Measurements from ENCODE around the gene LYZL1.

GRCh38 chr10:29355411-29355991, 66.6 kb downstream of the LYZL1 start:
- TF ChIP-seq CTCF (IDR thresholded peaks at IDR 0.05; ENCODE audit: insufficient read depth, low read length) (no peak), POLR2AphosphoS5 (IDR thresholded peaks at IDR 0.05; ENCODE audit: low read depth) (no peak), GABPA (IDR thresholded peaks at IDR 0.05; ENCODE audit: low read depth) (no peak), SPI1 (IDR thresholded peaks at IDR 0.05; ENCODE audit: borderline replicate concordance, low read depth) (no peak)
- TF ChIP-seq, protein P1, sequence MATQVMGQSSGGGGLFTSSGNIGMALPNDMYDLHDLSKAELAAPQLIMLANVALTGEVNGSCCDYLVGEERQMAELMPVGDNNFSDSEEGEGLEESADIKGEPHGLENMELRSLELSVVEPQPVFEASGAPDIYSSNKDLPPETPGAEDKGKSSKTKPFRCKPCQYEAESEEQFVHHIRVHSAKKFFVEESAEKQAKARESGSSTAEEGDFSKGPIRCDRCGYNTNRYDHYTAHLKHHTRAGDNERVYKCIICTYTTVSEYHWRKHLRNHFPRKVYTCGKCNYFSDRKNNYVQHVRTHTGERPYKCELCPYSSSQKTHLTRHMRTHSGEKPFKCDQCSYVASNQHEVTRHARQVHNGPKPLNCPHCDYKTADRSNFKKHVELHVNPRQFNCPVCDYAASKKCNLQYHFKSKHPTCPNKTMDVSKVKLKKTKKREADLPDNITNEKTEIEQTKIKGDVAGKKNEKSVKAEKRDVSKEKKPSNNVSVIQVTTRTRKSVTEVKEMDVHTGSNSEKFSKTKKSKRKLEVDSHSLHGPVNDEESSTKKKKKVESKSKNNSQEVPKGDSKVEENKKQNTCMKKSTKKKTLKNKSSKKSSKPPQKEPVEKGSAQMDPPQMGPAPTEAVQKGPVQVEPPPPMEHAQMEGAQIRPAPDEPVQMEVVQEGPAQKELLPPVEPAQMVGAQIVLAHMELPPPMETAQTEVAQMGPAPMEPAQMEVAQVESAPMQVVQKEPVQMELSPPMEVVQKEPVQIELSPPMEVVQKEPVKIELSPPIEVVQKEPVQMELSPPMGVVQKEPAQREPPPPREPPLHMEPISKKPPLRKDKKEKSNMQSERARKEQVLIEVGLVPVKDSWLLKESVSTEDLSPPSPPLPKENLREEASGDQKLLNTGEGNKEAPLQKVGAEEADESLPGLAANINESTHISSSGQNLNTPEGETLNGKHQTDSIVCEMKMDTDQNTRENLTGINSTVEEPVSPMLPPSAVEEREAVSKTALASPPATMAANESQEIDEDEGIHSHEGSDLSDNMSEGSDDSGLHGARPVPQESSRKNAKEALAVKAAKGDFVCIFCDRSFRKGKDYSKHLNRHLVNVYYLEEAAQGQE (IDR thresholded peaks at IDR 0.05; ENCODE audit: insufficient replicate concordance, low read depth) = no peak

Data from HL-60 (cell line).